H1 (cell line): ENCODE measurements around the gene ZC2HC1C. TPM values are rescaled to one million over a fixed set of nuclear protein-coding genes. Genes with fewer than 3 reads are reported as not detected.

ENCODE experiments used
- CTCF ChIA-PET: fragments of 300-600 bp; sonication (Branson Sonifier 250); formaldehyde crosslinking; loops from one replicate; lab custom pipeline; 2021; ENCODE audit not compliant: partially characterized antibody; lab: Charles Lee
- POLR2A ChIA-PET: fragments of 300-600 bp; sonication (Branson Sonifier 250); formaldehyde crosslinking; loops from one replicate; lab custom pipeline; 2021; ENCODE audit warnings: inconsistent platforms; ENCODE audit not compliant: partially characterized antibody; lab: Charles Lee
- DNase-seq, 2 experiments: peaks; one replicate each; pipeline versions ENCODE4 v3.0.0 to v3.0.0-alpha.2; 2010 to 2022; ENCODE audit warnings: low spot score in 2 of 2, low read depth in 1 of 2, mixed read lengths in 1 of 2
- FAIRE-seq: peaks from 2 replicates; lab custom pipeline; 2011; peaks lifted over from hg19 to GRCh38; lab: Jason Lieb, UNC
- H2AFZ ChIP-seq: 2 replicates; pipeline ENCODE4 v1.8.1; 2012; ENCODE audit warnings: low read length, inconsistent platforms
- H2AK5ac ChIP-seq: 2 replicates; pipeline ENCODE4 v1.6.1; 2013; ENCODE audit warnings: low read depth, low read length
- H2BK120ac ChIP-seq: replicated peaks from 2 replicates; pipeline ENCODE3; 2013; ENCODE audit warnings: low read depth, low read length, inconsistent platforms
- H2BK12ac ChIP-seq: 2 replicates; pipeline ENCODE4 v1.6.1; 2013; ENCODE audit warnings: low read depth, low read length
- H2BK15ac ChIP-seq: 2 replicates; pipeline ENCODE4 v1.6.1; 2013; ENCODE audit warnings: low read length
- H2BK20ac ChIP-seq: 2 replicates; pipeline ENCODE4 v1.6.1; 2013; ENCODE audit warnings: low read length
- H2BK5ac ChIP-seq: 2 replicates; pipeline ENCODE4 v1.6.1; 2013; ENCODE audit warnings: low read depth, low read length
- H3K14ac ChIP-seq: 2 replicates; pipeline ENCODE4 v1.6.1; 2013; ENCODE audit warnings: inconsistent platforms; ENCODE audit not compliant: insufficient read length
- H3K18ac ChIP-seq: 2 replicates; pipeline ENCODE4 v1.6.1; 2013; ENCODE audit warnings: low read length; ENCODE audit errors: extremely low read depth
- H3K23ac ChIP-seq: 2 replicates; pipeline ENCODE4 v1.6.1; 2013; ENCODE audit warnings: inconsistent platforms; ENCODE audit not compliant: insufficient read length
- H3K23me2 ChIP-seq: 2 replicates; pipeline ENCODE4 v1.6.1; 2013; ENCODE audit warnings: low read depth, low read length
- H3K27ac ChIP-seq: 2 replicates; pipeline ENCODE4 v1.6.1; 2011; ENCODE audit warnings: low read depth, low read length, inconsistent platforms
- H3K27me3 ChIP-seq, 4 experiments: replicated peaks in 1 of 4; 1 replicate in 1 of 4; 2 replicates in 3 of 4; pipeline versions ENCODE4 v1.6.1 to v1.8.1; 2011 to 2013; ENCODE audit warnings: low read length in 3 of 4, mild to moderate bottlenecking in 3 of 4, inconsistent platforms in 2 of 4, mixed read lengths in 2 of 4, moderate library complexity in 1 of 4; ENCODE audit not compliant: control insufficient read depth in 3 of 4, insufficient read depth in 3 of 4; ENCODE audit errors: extremely low read depth in 1 of 4
- H3K36me3 ChIP-seq, 4 experiments: 2 replicates each; pipeline versions ENCODE4 v1.6.1 to v1.8.1; 2011 to 2013; ENCODE audit warnings: mild to moderate bottlenecking in 4 of 4, low read length in 3 of 4, moderate library complexity in 2 of 4, control low read depth in 1 of 4, inconsistent platforms in 1 of 4; ENCODE audit not compliant: insufficient read depth in 4 of 4, control insufficient read depth in 2 of 4
- H3K4ac ChIP-seq: replicated peaks from 2 replicates; pipeline ENCODE3; 2013; ENCODE audit warnings: low read length, low read depth, mixed read lengths, inconsistent platforms; ENCODE audit not compliant: insufficient read length
- H3K4me1 ChIP-seq, 4 experiments: replicated peaks in 1 of 4; 1 replicate in 1 of 4; 2 replicates in 3 of 4; pipeline versions ENCODE4 v1.6.1 to v1.8.1; 2011 to 2013; ENCODE audit warnings: low read length in 3 of 4, inconsistent platforms in 2 of 4, mixed read lengths in 1 of 4; ENCODE audit not compliant: insufficient read depth in 4 of 4, control insufficient read depth in 3 of 4
- H3K4me2 ChIP-seq, 2 experiments: 2 replicates each; pipeline versions ENCODE4 v1.6.1 to v1.8.1; 2011 to 2013; ENCODE audit warnings: low read depth in 2 of 2, low read length in 2 of 2, control low read depth in 1 of 2, inconsistent platforms in 1 of 2, mild to moderate bottlenecking in 1 of 2; ENCODE audit not compliant: insufficient read depth in 1 of 2
- H3K4me3 ChIP-seq, 4 experiments: fragments of 200-600, 300-600 bp in 1 of 4; sonication (generic), shearing (Covaris generic), sonication (Bioruptor Twin) in 1 of 4; 2 replicates each; pipeline versions ENCODE4 v1.5.1 to v1.8.1; 2011 to 2016; ENCODE audit warnings: low read length in 4 of 4, low read depth in 3 of 4, control low read depth in 2 of 4, inconsistent platforms in 2 of 4, mild to moderate bottlenecking in 2 of 4, mixed read lengths in 1 of 4, moderate library complexity in 1 of 4; ENCODE audit not compliant: insufficient read depth in 2 of 4; ENCODE audit errors: extremely low read depth in 1 of 4
- H3K56ac ChIP-seq: replicated peaks from 2 replicates; pipeline ENCODE3; 2013; ENCODE audit warnings: low read depth, mild to moderate bottlenecking, mixed read lengths, low read length, inconsistent platforms; ENCODE audit not compliant: insufficient read length
- H3K79me1 ChIP-seq: 2 replicates; pipeline ENCODE4 v1.6.1; 2013; ENCODE audit warnings: low read depth, low read length, control low read depth
- H3K79me2 ChIP-seq, 2 experiments: 2 replicates each; pipeline versions ENCODE4 v1.6.1 to v1.8.1; 2012 to 2013; ENCODE audit warnings: low read length in 2 of 2, mild to moderate bottlenecking in 2 of 2, inconsistent platforms in 1 of 2; ENCODE audit not compliant: insufficient read depth in 2 of 2, control insufficient read depth in 1 of 2
- H3K9ac ChIP-seq, 4 experiments: replicated peaks in 1 of 4; 1 replicate in 1 of 4; 2 replicates in 3 of 4; pipeline versions ENCODE4 v1.6.1 to v1.8.1; 2011 to 2013; ENCODE audit warnings: low read depth in 3 of 4, low read length in 3 of 4, control low read depth in 2 of 4, mild to moderate bottlenecking in 2 of 4, moderate library complexity in 2 of 4, inconsistent platforms in 1 of 4; ENCODE audit errors: extremely low read depth in 1 of 4
- H3K9me3 ChIP-seq, 2 experiments: 2 replicates each; pipeline versions ENCODE4 v1.6.1 to v1.8.1; 2012 to 2013; ENCODE audit warnings: mild to moderate bottlenecking in 2 of 2, moderate library complexity in 2 of 2, control low read depth in 1 of 2, inconsistent platforms in 1 of 2, low read depth in 1 of 2, low read length in 1 of 2, mixed read lengths in 1 of 2; ENCODE audit not compliant: insufficient read depth in 2 of 2
- H4K20me1 ChIP-seq, 2 experiments: replicated peaks in 1 of 2; 2 replicates each; pipeline versions ENCODE3 to v1.8.1; 2011 to 2013; ENCODE audit warnings: inconsistent platforms in 2 of 2, low read length in 2 of 2, mild to moderate bottlenecking in 1 of 2; ENCODE audit not compliant: insufficient read depth in 2 of 2, control insufficient read depth in 1 of 2
- H4K5ac ChIP-seq: 2 replicates; pipeline ENCODE4 v1.6.1; 2013; ENCODE audit warnings: low read length, low read depth, mixed read lengths, inconsistent platforms; ENCODE audit not compliant: insufficient read length
- H4K8ac ChIP-seq: 2 replicates; pipeline ENCODE4 v1.8.0; 2013; ENCODE audit warnings: mild to moderate bottlenecking, moderate library complexity, low read length, inconsistent platforms; ENCODE audit not compliant: insufficient read depth; ENCODE audit errors: extremely low read depth
- H4K91ac ChIP-seq: replicated peaks from 2 replicates; pipeline ENCODE3; 2013; ENCODE audit warnings: low read length, mixed read lengths, inconsistent platforms; ENCODE audit not compliant: insufficient read length
- BRCA1 ChIP-seq: IDR thresholded peaks from 2 replicates; pipeline ENCODE4 v1.6.1; 2012; ENCODE audit warnings: low read depth, low read length, improper control_type of control experiment
- CREB1 ChIP-seq: IDR thresholded peaks from 2 replicates; pipeline ENCODE4 v1.6.1; 2012; ENCODE audit warnings: inconsistent platforms
- CTCF ChIP-seq, 3 experiments: IDR thresholded peaks; 1 replicate in 2 of 3; 2 replicates in 1 of 3; pipeline versions ENCODE4 v1.5.1 to v1.6.1; 2011; ENCODE audit warnings: low read length in 3 of 3, mild to moderate bottlenecking in 3 of 3, inconsistent platforms in 2 of 3, low read depth in 1 of 3, moderate library complexity in 1 of 3; ENCODE audit not compliant: insufficient read depth in 1 of 3; ENCODE audit errors: control extremely low read depth in 1 of 3
- POLR2A ChIP-seq, 2 experiments: IDR thresholded peaks; 1 replicate in 1 of 2; 2 replicates in 1 of 2; pipeline ENCODE4 v1.6.1; 2011; ENCODE audit warnings: low read depth in 2 of 2, low read length in 2 of 2, mild to moderate bottlenecking in 2 of 2; ENCODE audit errors: control extremely low read depth in 1 of 2
- RAD21 ChIP-seq, 2 experiments: IDR thresholded peaks in 1 of 2; conservative IDR thresholded peaks in 1 of 2; 2 replicates each; pipeline ENCODE4 v1.6.1; 2011; ENCODE audit warnings: low read depth in 2 of 2, low read length in 2 of 2, improper control_type of control experiment in 1 of 2, inconsistent platforms in 1 of 2, mild to moderate bottlenecking in 1 of 2, moderate library complexity in 1 of 2
- RNF2 ChIP-seq: fragments of 200-900, 300-1000 bp; sonication (generic); IDR thresholded peaks from 2 replicates; pipeline ENCODE4 v1.7.1; 2016; ENCODE audit warnings: borderline replicate concordance, low read depth, mild to moderate bottlenecking, antibody characterized with exemption, low read length; ENCODE audit not compliant: poor library complexity, severe bottlenecking; ENCODE audit errors: missing control alignments
- SIX5 ChIP-seq: IDR thresholded peaks from 2 replicates; pipeline ENCODE4 v1.6.1; 2011; ENCODE audit warnings: mild to moderate bottlenecking, low read depth, low read length
- SUZ12 ChIP-seq: fragments of 200-600 bp; sonication (generic); IDR thresholded peaks from 2 replicates; pipeline ENCODE4 v1.6.1; 2012; ENCODE audit warnings: mild to moderate bottlenecking, inconsistent platforms, low read length, moderate library complexity, mixed read lengths
- YY1 ChIP-seq: IDR thresholded peaks from 2 replicates; pipeline ENCODE4 v1.6.1; 2011; ENCODE audit warnings: low read depth, mild to moderate bottlenecking, low read length
- WGBS, 2 experiments: shearing (Covaris generic) in 1 of 2; methylation state at CpG; one replicate each; pipeline versions ENCODE4 v1.1.6 to v1.1.7; 2013 to 2015; ENCODE audit warnings: low lambda C conversion rate in 2 of 2, mixed read lengths in 2 of 2, inconsistent platforms in 1 of 2, low coverage in 1 of 2, missing lambda C conversion rate in 1 of 2; ENCODE audit not compliant: insufficient replicate concordance in 2 of 2, insufficient coverage in 1 of 2, insufficient read length in 1 of 2; ENCODE audit errors: extremely low coverage in 1 of 2, missing lambda C conversion rate in 1 of 2; 5-methylcytosine and 5-hydroxymethylcytosine counted together
- polyA plus RNA-seq, 7 experiments: library from polyadenylated mRNA; depleted of rRNA in 3 of 7; stranded (reverse) in 5 of 7; unstranded in 2 of 7; fragments of >200 nt in 5 of 7; fragments of 200-250 nt in 2 of 7; gene quantifications; 1 replicate in 5 of 7; 2 replicates in 1 of 7; 4 replicates in 1 of 7; pipeline versions ENCODE4 v1.2.1 to v1.2.3, GENCODE V29; 2011 to 2013; ENCODE audit warnings: missing spikeins in 2 of 7, mixed read lengths in 2 of 7
- total RNA-seq: library from RNA; stranded (reverse); fragmentation: NEBNext Ultra II Directional; extraction: Animal tissue kit (Norgen Biotek cat#: 25700); gene quantifications from 2 replicates; pipeline ENCODE4 v1.2.1, GENCODE V29; 2021

ZC2HC1C gene
- total and polyA plus RNA-seq, 2 of the 8 experiments (the other 6 are each of a cell fraction or from before 2014, with no cell fraction given), result 0.57 to 1.2 TPM

GRCh38 chr14:75095690-75096089 lies 26.2 kb downstream of the ZC2HC1C start:
- Histone ChIP-seq H3K4me1 (no peaks in the 10 kb centered on the region; a peak in 2 of 7 replicates), H4K91ac (no peak overlapping the region), H3K9me3 (no peaks in the 10 kb centered on the region), H4K5ac (no peak overlapping the region), H2BK12ac (no peak overlapping the region), H2AFZ (no peak overlapping the region), H4K8ac (no peak overlapping the region), H2BK120ac (no peak overlapping the region), H3K4me3 (no peak overlapping the region), H3K9ac (no peak overlapping the region), H2BK15ac (no peak overlapping the region), H3K18ac (no peak overlapping the region), H3K79me2 (no peaks in the 10 kb centered on the region), H2BK20ac (no peak overlapping the region), H3K27ac (no peak overlapping the region), H2BK5ac (no peak overlapping the region), H3K27me3 (no peaks in the 10 kb centered on the region), H3K14ac (no peak overlapping the region), H2AK5ac (no peak overlapping the region), H3K23me2 (no peaks in the 10 kb centered on the region; the same call in 1 of the 2 replicates), H4K20me1 (no peaks in the 10 kb centered on the region), H3K56ac (no peak overlapping the region), H3K36me3 (peaks cover 0 to 57% (median 22%) of the 10 kb centered on the region in 4 experiments; a peak in 6 of 8 replicates), H3K4me2 (no peak overlapping the region), H3K4ac (no peak overlapping the region), H3K23ac (no peak overlapping the region), H3K79me1 (no peaks in the 10 kb centered on the region)
- DNase-seq, result no peak
- WGBS, 2 experiments, result 88% methylated on average over 4 of the region's 4 CpGs; no CpG with 5 or more reads in 1 of the 2 experiments
- ChIA-PET POLR2A (interaction anchor here (1.0 kb wide), 1 partner anchor 17 kb away, joined by 3 read pairs; no protein-coding TSS in a partner anchor), CTCF (interaction anchor here (0.7 to 0.9 kb wide), 4 partner anchors 30 to 266 kb away, joined by 3 to 4 read pairs (median 4); no protein-coding TSS in a partner anchor)
- FAIRE-seq, result no peak
- TF ChIP-seq BRCA1 (no peak), POLR2A (IDR thresholded peaks at IDR 0.05; ENCODE audit: control extremely low read depth in 1 of 2, low read depth in 2 of 2, low read length in 2 of 2) (no peak), RAD21 (IDR thresholded peaks at IDR 0.05 in 1 of 2, conservative IDR thresholded peaks at IDR 0.05 in 1 of 2; ENCODE audit: low read depth in 2 of 2, low read length in 2 of 2) (no peak), RNF2 (no peak), CREB1 (no peak), CTCF (IDR thresholded peaks at IDR 0.05; ENCODE audit: control extremely low read depth in 1 of 3, insufficient read depth in 1 of 3, low read depth in 1 of 3, low read length in 3 of 3) (no peak), YY1 (no peak), SUZ12 (no peak), SIX5 (no peak)
